Mesenchymal stem cell (in vitro differentiated cells and primary cell): ENCODE data around the gene C1GALT1.

Source experiments
- DNase-seq: peaks from one replicate; pipeline ENCODE4 v3.0.0-alpha.2; 2013
- H2AFZ ChIP-seq: one replicate; pipeline ENCODE4 v1.6.1; 2013; ENCODE audit warnings: low read depth, mild to moderate bottlenecking, control low read depth, inconsistent platforms, low read length, moderate library complexity
- H2AK5ac ChIP-seq: 2 replicates; pipeline ENCODE4 v1.6.1; 2013; ENCODE audit warnings: low read length, moderate library complexity, mild to moderate bottlenecking, inconsistent platforms; ENCODE audit not compliant: severe bottlenecking
- H2BK120ac ChIP-seq: one replicate; pipeline ENCODE4 v1.6.1; 2013; ENCODE audit warnings: low read depth, mild to moderate bottlenecking, inconsistent platforms, low read length, moderate library complexity
- H2BK12ac ChIP-seq, 2 experiments: one replicate each; pipeline ENCODE4 v1.6.1; 2013; ENCODE audit warnings: inconsistent platforms in 2 of 2, low read length in 2 of 2, mild to moderate bottlenecking in 2 of 2, moderate library complexity in 2 of 2, control low read depth in 1 of 2
- H2BK15ac ChIP-seq: one replicate; pipeline ENCODE4 v1.6.1; 2013; ENCODE audit warnings: mild to moderate bottlenecking, low read depth, inconsistent platforms; ENCODE audit not compliant: poor library complexity, severe bottlenecking
- H2BK5ac ChIP-seq: 2 replicates; pipeline ENCODE4 v1.6.1; 2013; ENCODE audit warnings: low read depth, mild to moderate bottlenecking, low read length, control low read depth, inconsistent platforms; ENCODE audit not compliant: poor library complexity, severe bottlenecking
- H3K14ac ChIP-seq, 2 experiments: one replicate each; pipeline ENCODE4 v1.6.1; 2013; ENCODE audit warnings: inconsistent platforms in 2 of 2, low read length in 2 of 2, control low read depth in 1 of 2, mild to moderate bottlenecking in 1 of 2, moderate library complexity in 1 of 2
- H3K18ac ChIP-seq, 2 experiments: one replicate each; pipeline ENCODE4 v1.6.1; 2013; ENCODE audit warnings: inconsistent platforms in 2 of 2, low read length in 2 of 2, control low read depth in 1 of 2, low read depth in 1 of 2, mild to moderate bottlenecking in 1 of 2
- H3K23ac ChIP-seq, 2 experiments: one replicate each; pipeline ENCODE4 v1.6.1; 2013; ENCODE audit warnings: inconsistent platforms in 2 of 2, low read length in 2 of 2, mild to moderate bottlenecking in 2 of 2, moderate library complexity in 2 of 2, control low read depth in 1 of 2
- H3K27ac ChIP-seq: 2 replicates; pipeline ENCODE4 v1.5.1; 2013; ENCODE audit warnings: mild to moderate bottlenecking, moderate library complexity, low read length, control low read depth, inconsistent platforms; ENCODE audit not compliant: poor library complexity, severe bottlenecking
- H3K27me3 ChIP-seq, 2 experiments: 2 replicates each; pipeline versions ENCODE4 v1.6.1 to v1.7.0; 2013; ENCODE audit warnings: low read length in 2 of 2, mild to moderate bottlenecking in 2 of 2, moderate library complexity in 2 of 2, control low read depth in 1 of 2, inconsistent platforms in 1 of 2; ENCODE audit not compliant: control insufficient read depth in 1 of 2, insufficient read depth in 1 of 2
- H3K36me3 ChIP-seq, 2 experiments: 2 replicates each; pipeline versions ENCODE4 v1.6.1 to v1.7.0; 2013; ENCODE audit warnings: low read length in 2 of 2, control low read depth in 1 of 2, inconsistent platforms in 1 of 2, low read depth in 1 of 2, mild to moderate bottlenecking in 1 of 2; ENCODE audit not compliant: insufficient read depth in 2 of 2, control insufficient read depth in 1 of 2
- H3K4ac ChIP-seq, 2 experiments: one replicate each; pipeline ENCODE4 v1.6.1; 2013; ENCODE audit warnings: inconsistent platforms in 2 of 2, low read length in 2 of 2, mild to moderate bottlenecking in 2 of 2, moderate library complexity in 2 of 2, control low read depth in 1 of 2, low read depth in 1 of 2
- H3K4me1 ChIP-seq: 2 replicates; pipeline ENCODE4 v1.6.1; 2013; ENCODE audit warnings: low read depth, low read length, control low read depth; ENCODE audit not compliant: control insufficient read depth, insufficient read depth
- H3K4me2 ChIP-seq: 2 replicates; pipeline ENCODE4 v1.6.1; 2013; ENCODE audit warnings: low read length, mild to moderate bottlenecking, inconsistent platforms; ENCODE audit not compliant: poor library complexity, severe bottlenecking
- H3K4me3 ChIP-seq, 2 experiments: 2 replicates each; pipeline versions ENCODE4 v1.5.1 to v1.7.0; 2013; ENCODE audit warnings: low read length in 2 of 2, mild to moderate bottlenecking in 2 of 2, control low read depth in 1 of 2, low read depth in 1 of 2; ENCODE audit not compliant: insufficient read depth in 1 of 2
- H3K79me1 ChIP-seq: replicated peaks from 2 replicates; pipeline ENCODE4 v1.6.1; 2013; ENCODE audit warnings: mild to moderate bottlenecking, control low read depth, low read length, inconsistent platforms; ENCODE audit not compliant: poor library complexity, severe bottlenecking
- H3K9ac ChIP-seq: 2 replicates; pipeline ENCODE4 v1.7.0; 2013; ENCODE audit warnings: mild to moderate bottlenecking, low read length, moderate library complexity
- H3K9me3 ChIP-seq: 2 replicates; pipeline ENCODE4 v1.7.0; 2013; ENCODE audit warnings: mild to moderate bottlenecking, low read length; ENCODE audit not compliant: control insufficient read depth
- H4K8ac ChIP-seq: one replicate; pipeline ENCODE4 v1.6.1; 2013; ENCODE audit warnings: inconsistent platforms, mild to moderate bottlenecking, low read length, moderate library complexity
- H4K91ac ChIP-seq: one replicate; pipeline ENCODE4 v1.6.1; 2013; ENCODE audit warnings: mild to moderate bottlenecking, low read length, inconsistent platforms
- WGBS: methylation state at CpG from one replicate; pipeline ENCODE4 v1.1.7; 2013; ENCODE audit warnings: mixed read lengths; 5-methylcytosine and 5-hydroxymethylcytosine counted together

C1GALT1 gene

DNA sequence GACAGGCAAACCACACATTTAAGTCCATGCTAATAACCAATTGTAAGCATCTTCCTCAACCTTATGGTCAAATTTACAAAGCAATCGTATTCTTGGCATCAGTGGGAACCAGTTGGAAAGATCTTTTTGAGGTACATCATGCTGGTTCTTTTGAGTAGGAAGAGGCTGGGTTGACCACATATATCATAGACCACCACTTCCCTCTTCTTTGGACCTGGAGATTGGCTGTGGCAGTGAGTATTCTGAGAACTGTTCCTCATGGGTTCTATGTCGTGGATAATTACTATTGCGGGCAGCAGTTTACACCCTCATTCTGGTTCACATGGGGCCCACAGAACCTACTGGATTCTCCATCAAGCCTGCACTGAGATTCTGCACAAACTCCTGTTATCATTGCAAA is 35.5 kb upstream of the C1GALT1 start:
- H2BK15ac ChIP-seq, result no peak overlapping the region
- H3K4me2 ChIP-seq, result no peak overlapping the region
- H2BK12ac ChIP-seq, result no peak overlapping the region
- no peak overlapping the region for H2AFZ ChIP-seq
- no peak overlapping the region for H2BK120ac ChIP-seq
- no peak overlapping the region for H3K14ac ChIP-seq
- no peaks in the 10 kb centered on the region for H3K27me3 ChIP-seq
- no peak for DNase-seq
- H4K91ac ChIP-seq, result no peak overlapping the region
- H3K9ac ChIP-seq, result no peak overlapping the region
- H4K8ac ChIP-seq, result no peak overlapping the region
- no peak overlapping the region for H3K18ac ChIP-seq
- no peaks in the 10 kb centered on the region for H3K79me1 ChIP-seq
- H2AK5ac ChIP-seq, result no peak overlapping the region
- H3K4me3 ChIP-seq, result no peak overlapping the region
- H3K27ac ChIP-seq, result no peak overlapping the region
- H3K4me1 ChIP-seq, result no peaks in the 10 kb centered on the region
- peaks cover 7% of the 10 kb centered on the region for H3K9me3 ChIP-seq
- no peaks in the 10 kb centered on the region for H3K36me3 ChIP-seq
- 96% methylated on average over 2 of the region's 3 CpGs for WGBS
- H3K4ac ChIP-seq, result no peak overlapping the region
- no peak overlapping the region for H2BK5ac ChIP-seq
- H3K23ac ChIP-seq, result no peak overlapping the region

DNA sequence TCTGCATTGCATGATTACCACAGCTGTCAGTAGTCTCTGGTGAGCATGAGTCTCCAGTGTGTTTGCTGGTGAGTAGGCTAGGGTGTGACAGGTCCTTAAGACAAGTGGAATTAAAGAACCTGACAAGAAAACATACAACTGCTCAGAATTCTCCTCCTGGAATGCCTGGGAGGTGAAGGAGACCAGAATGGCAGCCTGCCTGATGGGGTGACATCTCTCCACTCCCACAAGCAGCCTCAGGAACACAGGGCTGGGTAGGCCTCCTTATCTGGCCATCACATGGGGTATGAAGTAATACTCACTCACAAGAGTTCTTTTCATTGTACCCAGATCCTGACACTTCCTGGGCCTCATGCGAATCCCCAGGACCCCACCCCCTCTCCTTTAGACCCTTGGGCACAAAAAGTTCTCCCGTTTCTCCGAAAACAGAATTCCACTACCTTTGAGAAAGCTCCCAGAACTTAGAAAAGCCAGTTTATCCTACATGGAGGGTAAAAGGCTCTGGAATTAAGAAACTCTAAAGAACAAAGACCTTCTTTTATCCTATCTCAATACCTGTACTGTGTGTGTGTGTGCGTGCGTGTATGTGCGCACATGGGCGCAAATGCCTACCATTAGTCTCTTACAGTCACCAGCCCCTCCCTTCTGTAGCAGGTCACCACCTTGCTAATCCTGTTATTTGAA is 33.4 kb upstream of the C1GALT1 start:
- WGBS, result 98% methylated on average over 4 of the region's 7 CpGs
- H2BK120ac ChIP-seq, result no peak overlapping the region

DNA sequence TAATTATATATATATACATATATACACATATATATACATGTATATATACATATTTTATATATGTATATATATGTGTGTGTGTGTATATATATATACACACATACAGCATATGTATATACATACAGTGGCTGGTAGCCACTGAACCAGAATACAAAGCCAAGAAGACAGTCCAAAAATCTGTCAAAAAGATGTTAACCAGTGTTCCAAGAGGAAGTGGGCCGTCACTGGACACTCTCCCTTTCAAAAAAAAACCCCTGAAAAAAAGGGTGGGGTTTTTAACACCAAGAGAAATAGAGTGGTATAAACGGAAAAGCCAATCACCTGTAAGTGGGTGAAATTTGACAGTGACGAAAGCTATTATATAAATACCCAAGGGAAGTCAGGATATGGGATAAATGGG is 31.1 kb upstream of the C1GALT1 start:
- H2BK12ac ChIP-seq, result no peak overlapping the region
- no peak overlapping the region for H3K27ac ChIP-seq
- peaks cover 4% of the 10 kb centered on the region for H3K9me3 ChIP-seq
- no peak overlapping the region for H3K4me3 ChIP-seq
- H4K8ac ChIP-seq, result no peak overlapping the region
- no peak overlapping the region for H3K4me2 ChIP-seq
- H3K18ac ChIP-seq, result no peak overlapping the region
- no peak overlapping the region for H2BK15ac ChIP-seq
- no peak overlapping the region for H4K91ac ChIP-seq
- no peak overlapping the region for H3K9ac ChIP-seq
- H2BK5ac ChIP-seq, result no peak overlapping the region
- H3K14ac ChIP-seq, result no peak overlapping the region
- no peak overlapping the region for H2AK5ac ChIP-seq
- DNase-seq, result peak; percentile 24
- 67% methylated on average over 1 of the region's 3 CpGs for WGBS
- H3K79me1 ChIP-seq, result no peaks in the 10 kb centered on the region
- no peaks in the 10 kb centered on the region for H3K4me1 ChIP-seq
- H3K4ac ChIP-seq, result no peak overlapping the region
- no peak overlapping the region for H2BK120ac ChIP-seq
- no peaks in the 10 kb centered on the region for H3K36me3 ChIP-seq
- no peak overlapping the region for H2AFZ ChIP-seq
- no peaks in the 10 kb centered on the region for H3K27me3 ChIP-seq
- H3K23ac ChIP-seq, result no peak overlapping the region

More for the DNA sequence above, 33.4 kb upstream of the C1GALT1 start:
- Histone ChIP-seq H3K27ac (no peak overlapping the region), H2AK5ac (no peak overlapping the region), H3K79me1 (no peaks in the 10 kb centered on the region), H3K9ac (no peak overlapping the region), H4K91ac (no peak overlapping the region), H3K27me3 (no peaks in the 10 kb centered on the region), H3K36me3 (no peaks in the 10 kb centered on the region), H3K4me1 (no peaks in the 10 kb centered on the region), H3K4me2 (no peak overlapping the region), H2AFZ (no peak overlapping the region), H3K18ac (peak overlapping the region in 1 of 2 experiments; percentile 33), H2BK5ac (no peak overlapping the region), H4K8ac (peak overlapping the region; percentile 49), H3K4me3 (no peak overlapping the region), H3K9me3 (no peaks in the 10 kb centered on the region), H3K23ac (no peak overlapping the region), H3K4ac (no peak overlapping the region), H2BK12ac (no peak overlapping the region), H2BK15ac (no peak overlapping the region), H3K14ac (no peak overlapping the region)
- no peak for DNase-seq

DNA sequence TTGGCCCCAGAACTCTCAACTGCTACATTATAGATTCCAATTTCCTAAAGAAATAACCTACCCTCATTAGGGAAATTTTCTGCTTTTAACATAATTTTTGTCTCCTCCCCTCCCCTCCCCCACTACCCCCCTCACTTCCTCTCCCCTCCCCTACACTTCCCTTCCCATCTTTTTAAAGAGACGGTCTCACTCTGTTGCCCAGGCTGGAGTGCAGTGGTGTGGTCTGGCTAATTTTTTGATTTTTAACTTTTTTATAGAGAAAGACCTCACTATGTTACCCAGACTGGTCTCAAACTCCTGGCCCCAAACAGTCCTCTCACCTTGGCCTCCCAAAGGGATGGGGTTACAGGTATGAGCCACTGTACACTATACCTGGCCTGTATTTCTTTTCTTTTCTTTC is 30.5 kb upstream of the C1GALT1 start:
- H2AFZ ChIP-seq, result no peak overlapping the region
- H4K8ac ChIP-seq, result no peak overlapping the region
- no CpG with 5 or more reads among the region's 1 CpG for WGBS
- no peak overlapping the region for H3K4ac ChIP-seq
- H2BK120ac ChIP-seq, result no peak overlapping the region
- no peak overlapping the region for H3K4me3 ChIP-seq
- H3K27ac ChIP-seq, result no peak overlapping the region
- H3K27me3 ChIP-seq, result no peaks in the 10 kb centered on the region
- H3K14ac ChIP-seq, result no peak overlapping the region
- H3K36me3 ChIP-seq, result no peaks in the 10 kb centered on the region
- DNase-seq, result no peak
- no peaks in the 10 kb centered on the region for H3K79me1 ChIP-seq
- no peak overlapping the region for H3K9ac ChIP-seq
- no peaks in the 10 kb centered on the region for H3K4me1 ChIP-seq
- no peak overlapping the region for H2BK12ac ChIP-seq
- H4K91ac ChIP-seq, result no peak overlapping the region
- peaks cover 4% of the 10 kb centered on the region for H3K9me3 ChIP-seq
- no peak overlapping the region for H3K23ac ChIP-seq
- no peak overlapping the region for H3K18ac ChIP-seq
- no peak overlapping the region for H3K4me2 ChIP-seq
- no peak overlapping the region for H2BK15ac ChIP-seq
- H2AK5ac ChIP-seq, result no peak overlapping the region
- H2BK5ac ChIP-seq, result no peak overlapping the region
